Aorta (tissue), 4 donors: ENCODE data around the gene OR2L5. TPM values are rescaled to one million over a fixed set of nuclear protein-coding genes. Genes with fewer than 3 reads are reported as not detected.

Experiments used
- polyA plus RNA-seq, 2 donors: library from polyadenylated mRNA; stranded (reverse); fragments of 200-250 nt; gene quantifications; one replicate each; pipeline ENCODE4 v1.2.3, GENCODE V29; 2013
- total RNA-seq, 2 donors: library from RNA; stranded (reverse); fragmentation: NEBNext Ultra II Directional; extraction: Animal tissue kit (Norgen Biotek cat#: 25700); gene quantifications; one replicate each; pipeline ENCODE4 v1.2.1, GENCODE V29; 2021
- donor health status: healthy with polysubstance abuse.
- donor health status: Bipolar disorder and iron deficiency.
- donor health status: DM: no; HTN: no; CAD: no.
- donor health status: DM: yes; HTN: yes; CAD: no.

Gene OR2L5
- total and polyA plus RNA-seq, 4 donors = 0.24 TPM; not detected in 3

Other genes starting within 250 kb of the OR2L5 start
- not detected for gene OR14A16, start 189.5 kb upstream of the OR2L5 start, total RNA-seq
- not detected for gene OR14A16, start 189.5 kb upstream of the OR2L5 start, polyA plus RNA-seq
- gene OR11L1, start 171.8 kb upstream of the OR2L5 start, total RNA-seq = not detected
- gene OR11L1, start 171.8 kb upstream of the OR2L5 start, polyA plus RNA-seq = not detected
- gene TRIM58, start 156.5 kb upstream of the OR2L5 start, total RNA-seq = 1 to 10 TPM; 1.3 to 3.2 TPM
- gene TRIM58, start 156.5 kb upstream of the OR2L5 start, polyA plus RNA-seq = under 1 TPM in 1 of 2 donors, not detected in 1; 0.38 TPM
- under 1 TPM; 0.39 to 0.42 TPM for gene OR2W3, start 118.1 kb upstream of the OR2L5 start, total RNA-seq
- not detected for gene OR2W3, start 118.1 kb upstream of the OR2L5 start, polyA plus RNA-seq
- gene OR2T8, start 93.4 kb upstream of the OR2L5 start, total RNA-seq = not detected
- gene OR2T8, start 93.4 kb upstream of the OR2L5 start, polyA plus RNA-seq = not detected
- not detected for gene OR2AJ1, start 88.8 kb upstream of the OR2L5 start, total RNA-seq
- not detected for gene OR2AJ1, start 88.8 kb upstream of the OR2L5 start, polyA plus RNA-seq
- gene OR2L8, start 64.8 kb upstream of the OR2L5 start, total RNA-seq = under 1 TPM in 1 of 2 donors, not detected in 1; 0.69 TPM
- gene OR2L8, start 64.8 kb upstream of the OR2L5 start, polyA plus RNA-seq = not detected
- gene OR2AK2, start 48.4 kb upstream of the OR2L5 start, total RNA-seq = not detected
- gene OR2AK2, start 48.4 kb upstream of the OR2L5 start, polyA plus RNA-seq = not detected
- under 1 TPM; 0.13 to 0.51 TPM for gene OR2L2, start 16.4 kb downstream of the OR2L5 start, total RNA-seq
- under 1 TPM in 1 of 2 donors, not detected in 1; 0.05 TPM for gene OR2L2, start 16.4 kb downstream of the OR2L5 start, polyA plus RNA-seq
- under 1 TPM in 1 of 2 donors, not detected in 1; 0.21 TPM for gene OR2L3, start 33.2 kb downstream of the OR2L5 start, total RNA-seq
- not detected for gene OR2L3, start 33.2 kb downstream of the OR2L5 start, polyA plus RNA-seq
- not detected for gene OR2L13, start 81.5 kb downstream of the OR2L5 start, total RNA-seq
- not detected for gene OR2L13, start 81.5 kb downstream of the OR2L5 start, polyA plus RNA-seq
- gene OR2M5, start 131.5 kb downstream of the OR2L5 start, total RNA-seq = not detected
- not detected for gene OR2M5, start 131.5 kb downstream of the OR2L5 start, polyA plus RNA-seq
- not detected for gene OR2M2, start 161.2 kb downstream of the OR2L5 start, total RNA-seq
- not detected for gene OR2M2, start 161.2 kb downstream of the OR2L5 start, polyA plus RNA-seq
- not detected for gene OR2M3, start 183.6 kb downstream of the OR2L5 start, total RNA-seq
- gene OR2M3, start 183.6 kb downstream of the OR2L5 start, polyA plus RNA-seq = not detected
- gene OR2M4, start 217.8 kb downstream of the OR2L5 start, total RNA-seq = not detected
- not detected for gene OR2M4, start 217.8 kb downstream of the OR2L5 start, polyA plus RNA-seq